Left lung (tissue), 10 donors: ENCODE measurements around the gene MTF1. TPM values are rescaled to one million over a fixed set of nuclear protein-coding genes. Genes with fewer than 3 reads are reported as not detected.

ENCODE experiments used
- ATAC-seq: fragments of 200-7000 bp; cut with Tn5 transposase; one replicate; pipeline ENCODE4 v1.9.1; 2020; ENCODE audit warnings: moderate library complexity
- DNase-seq, 4 donors: peaks; one replicate each; pipeline ENCODE4 v3.0.0-alpha.2; 2013 to 2020
- H3K27ac ChIP-seq, 2 donors: fragments of 200-600 bp; sonication (generic) in 1 of 2; one replicate each; pipeline versions ENCODE4 v1.5.0 to v1.8.0; 2020 to 2021
- H3K27me3 ChIP-seq, 2 donors: fragments of 200-600 bp; sonication (generic) in 1 of 2; one replicate each; pipeline versions ENCODE4 v1.5.0 to v1.8.0; 2020 to 2021
- H3K36me3 ChIP-seq, 2 donors: fragments of 200-600 bp; sonication (generic) in 1 of 2; one replicate each; pipeline versions ENCODE4 v1.5.0 to v1.8.0; 2020 to 2021
- H3K4me1 ChIP-seq, 2 donors: fragments of 200-600 bp; one replicate each; pipeline ENCODE4 v1.8.0; 2021
- H3K4me3 ChIP-seq, 2 donors: fragments of 200-600 bp; sonication (generic) in 1 of 2; one replicate each; pipeline versions ENCODE4 v1.5.0 to v1.8.0; 2020 to 2021; ENCODE audit warnings: mild to moderate bottlenecking in 1 of 2
- H3K9me3 ChIP-seq, 2 donors: fragments of 200-600 bp; sonication (generic) in 1 of 2; one replicate each; pipeline versions ENCODE4 v1.5.0 to v1.8.0; 2020 to 2021
- intact Hi-C, 2 donors: fragments of 100-400 bp; cut with DNase I; formaldehyde crosslinking; loops; one replicate each; pipeline versions ENCODE4 v1.11.2 to v1.14.2; 2022
- polyA plus RNA-seq, 6 donors: library from polyadenylated mRNA; unstranded; fragments of 120-200 nt; gene quantifications; one replicate each; pipeline ENCODE4 v1.2.1, GENCODE V29; 2013; ENCODE audit not compliant: insufficient read length in 6 of 6
- total RNA-seq, 2 donors: library from RNA; stranded (reverse); fragmentation: NEBNext Ultra II Directional; extraction: Animal tissue kit (Norgen Biotek cat#: 25700); gene quantifications; one replicate each; pipeline ENCODE4 v1.2.1, GENCODE V29; 2021
- TF ChIP-seq, protein P1 (sequence below), 2 donors: fragments of 200-600 bp; sonication (generic) in 1 of 2; IDR thresholded peaks; one replicate each; pipeline versions ENCODE4 v1.5.0 to v1.8.0; 2021; ENCODE audit warnings: antibody characterized with exemption in 2 of 2
- donor health status: DM: no; HTN: yes; CAD: no.
- donor health status: DM: no; HTN: no; CAD: no.

The MTF1 gene
- total and polyA plus RNA-seq, 8 donors: 7.5 to 37.4 (median 9.2) TPM

DNA sequence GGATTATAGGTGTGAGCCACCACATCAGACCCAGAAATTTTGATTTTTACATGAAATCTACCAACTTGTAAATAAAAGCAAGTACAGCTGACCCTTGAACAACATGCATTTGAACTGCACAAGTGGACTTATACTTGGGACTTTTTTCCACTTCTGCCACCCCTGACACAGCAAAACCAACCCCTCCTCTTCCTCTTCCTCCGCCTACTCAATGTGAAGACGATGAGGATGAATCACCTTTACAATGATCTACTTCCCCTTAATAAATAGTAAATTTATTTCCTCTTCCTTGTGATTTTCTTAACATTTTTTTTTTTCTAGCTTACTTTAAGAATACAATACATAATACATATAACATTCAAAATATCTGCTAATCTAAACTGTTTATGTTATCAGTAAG, 33.9 kb downstream of the MTF1 start:
- ATAC-seq (no peak), DNase-seq (no peak)
- Histone ChIP-seq H3K27me3 (no peaks in the 10 kb centered on the region), H3K9me3 (no peaks in the 10 kb centered on the region), H3K36me3 (peaks cover 0 to 68% of the 10 kb centered on the region in 2 donors), H3K4me1 (peaks cover 0 to 38% of the 10 kb centered on the region in 2 donors), H3K27ac (peak overlapping the region in 1 of 2 donors; percentile 77), H3K4me3 (no peak overlapping the region)
- intact Hi-C loops: no loop called here
- TF ChIP-seq, protein P1, sequence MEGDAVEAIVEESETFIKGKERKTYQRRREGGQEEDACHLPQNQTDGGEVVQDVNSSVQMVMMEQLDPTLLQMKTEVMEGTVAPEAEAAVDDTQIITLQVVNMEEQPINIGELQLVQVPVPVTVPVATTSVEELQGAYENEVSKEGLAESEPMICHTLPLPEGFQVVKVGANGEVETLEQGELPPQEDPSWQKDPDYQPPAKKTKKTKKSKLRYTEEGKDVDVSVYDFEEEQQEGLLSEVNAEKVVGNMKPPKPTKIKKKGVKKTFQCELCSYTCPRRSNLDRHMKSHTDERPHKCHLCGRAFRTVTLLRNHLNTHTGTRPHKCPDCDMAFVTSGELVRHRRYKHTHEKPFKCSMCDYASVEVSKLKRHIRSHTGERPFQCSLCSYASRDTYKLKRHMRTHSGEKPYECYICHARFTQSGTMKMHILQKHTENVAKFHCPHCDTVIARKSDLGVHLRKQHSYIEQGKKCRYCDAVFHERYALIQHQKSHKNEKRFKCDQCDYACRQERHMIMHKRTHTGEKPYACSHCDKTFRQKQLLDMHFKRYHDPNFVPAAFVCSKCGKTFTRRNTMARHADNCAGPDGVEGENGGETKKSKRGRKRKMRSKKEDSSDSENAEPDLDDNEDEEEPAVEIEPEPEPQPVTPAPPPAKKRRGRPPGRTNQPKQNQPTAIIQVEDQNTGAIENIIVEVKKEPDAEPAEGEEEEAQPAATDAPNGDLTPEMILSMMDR (IDR thresholded peaks at IDR 0.05): no peak

DNA sequence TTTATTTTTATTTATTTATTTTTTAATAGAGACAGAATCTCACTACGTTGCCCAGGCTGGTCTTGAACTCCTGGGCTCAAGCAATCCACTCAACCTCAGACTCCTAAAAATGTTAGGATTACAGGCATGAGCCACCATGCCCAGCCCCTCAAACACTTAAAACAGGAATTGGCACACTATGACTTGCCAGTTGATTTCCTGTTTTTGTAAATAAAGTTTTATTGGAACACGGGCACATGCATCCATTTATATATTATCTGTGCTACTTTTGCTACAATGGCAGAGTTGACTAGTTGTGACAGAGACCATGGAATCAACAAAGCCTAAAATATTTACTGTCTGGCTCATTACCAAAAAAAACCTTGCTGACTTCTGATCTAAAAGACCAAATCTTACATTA, 35.4 kb downstream of the MTF1 start:
- ATAC-seq (no peak), DNase-seq (no peak)
- no peak overlapping the region for H3K4me3 ChIP-seq
- TF ChIP-seq, protein P1 (IDR thresholded peaks at IDR 0.05): no peak
- no peaks in the 10 kb centered on the region for H3K27me3 ChIP-seq
- peaks cover 0 to 38% of the 10 kb centered on the region in 2 donors for H3K4me1 ChIP-seq
- H3K27ac ChIP-seq: peak overlapping the region in 1 of 2 donors; percentile 77
- intact Hi-C loops: no loop called here
- peaks cover 0 to 68% of the 10 kb centered on the region in 2 donors for H3K36me3 ChIP-seq
- no peaks in the 10 kb centered on the region for H3K9me3 ChIP-seq

DNA sequence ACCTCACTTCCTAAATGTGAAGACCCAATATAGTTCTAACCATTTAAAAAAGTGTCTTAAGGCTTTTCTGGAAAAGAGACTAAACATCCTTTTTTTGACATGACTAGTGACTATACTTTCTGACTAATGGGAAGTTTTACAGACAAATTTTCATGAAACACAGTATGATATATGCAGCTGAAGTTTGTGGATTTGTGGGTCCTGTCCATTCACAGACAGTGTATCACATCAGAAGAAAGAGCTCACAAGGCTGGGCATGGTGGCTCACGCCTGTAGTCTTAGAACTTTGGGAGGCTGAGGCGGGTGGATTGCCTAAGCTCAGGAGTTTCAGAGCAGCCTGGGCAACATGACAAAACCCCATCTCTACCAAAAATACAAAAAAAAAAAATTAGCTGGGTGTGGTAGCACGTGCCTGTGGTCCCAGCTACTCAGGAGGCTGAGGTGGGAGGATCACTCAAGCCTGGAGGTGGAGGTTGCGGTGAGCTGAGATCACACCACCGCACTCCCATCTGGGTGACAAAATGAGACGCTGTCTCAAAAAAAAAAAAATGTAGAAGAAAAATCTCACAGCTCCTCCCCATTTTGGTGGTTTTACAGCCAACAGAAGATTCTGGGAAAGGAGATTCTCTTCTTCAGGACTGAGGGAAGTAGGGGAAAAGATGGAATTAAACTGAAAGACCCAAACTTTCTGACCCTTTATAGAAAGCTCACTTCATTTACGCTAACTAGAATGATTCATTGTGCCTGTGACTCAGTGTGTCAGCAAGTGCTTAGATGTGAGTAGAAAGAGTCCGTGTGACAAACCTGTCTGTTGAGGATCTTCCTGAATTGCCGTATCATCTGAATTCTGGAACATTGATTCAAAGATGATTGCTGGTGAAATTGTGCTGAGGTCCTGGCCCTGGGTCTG, 36.2 kb downstream of the MTF1 start:
- ATAC-seq: peak; percentile 34
- H3K4me3 ChIP-seq: no peak overlapping the region
- peak overlapping the region in 1 of 2 donors; percentile 77 for H3K27ac ChIP-seq
- H3K27me3 ChIP-seq: no peaks in the 10 kb centered on the region
- peaks cover 0 to 68% of the 10 kb centered on the region in 2 donors for H3K36me3 ChIP-seq
- intact Hi-C loops: no loop called here
- H3K9me3 ChIP-seq: no peaks in the 10 kb centered on the region
- DNase-seq: no peak
- peaks cover 0 to 38% of the 10 kb centered on the region in 2 donors for H3K4me1 ChIP-seq
- TF ChIP-seq, protein P1 (IDR thresholded peaks at IDR 0.05): no peak

DNA sequence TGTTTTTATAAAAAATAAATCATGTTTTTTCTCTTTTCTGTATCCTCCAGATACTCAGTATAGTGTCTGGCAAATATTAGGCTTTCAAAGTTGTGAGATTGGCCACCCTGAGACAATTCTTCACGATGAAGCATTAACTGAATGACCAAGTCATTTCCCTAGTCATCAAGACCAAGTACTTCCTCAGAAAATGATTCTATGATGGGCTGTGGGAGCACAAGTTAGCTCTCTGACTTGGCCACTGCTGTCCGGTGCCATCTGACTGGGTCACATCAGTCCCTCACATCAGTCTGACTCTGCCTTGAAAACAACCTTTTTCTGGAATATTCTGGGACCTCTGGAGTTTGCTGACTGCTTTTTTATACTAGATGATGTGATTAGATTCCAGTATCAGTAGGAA, 37.9 kb downstream of the MTF1 start:
- no peak overlapping the region for H3K4me3 ChIP-seq
- H3K4me1 ChIP-seq: peaks cover 0 to 38% of the 10 kb centered on the region in 2 donors
- DNase-seq (no peak), ATAC-seq (no peak)
- H3K27me3 ChIP-seq: no peaks in the 10 kb centered on the region
- peaks cover 0 to 78% of the 10 kb centered on the region in 2 donors for H3K36me3 ChIP-seq
- no peaks in the 10 kb centered on the region for H3K9me3 ChIP-seq
- H3K27ac ChIP-seq: no peak overlapping the region
- TF ChIP-seq, protein P1 (IDR thresholded peaks at IDR 0.05): no peak
- intact Hi-C loops: no loop called here

DNA sequence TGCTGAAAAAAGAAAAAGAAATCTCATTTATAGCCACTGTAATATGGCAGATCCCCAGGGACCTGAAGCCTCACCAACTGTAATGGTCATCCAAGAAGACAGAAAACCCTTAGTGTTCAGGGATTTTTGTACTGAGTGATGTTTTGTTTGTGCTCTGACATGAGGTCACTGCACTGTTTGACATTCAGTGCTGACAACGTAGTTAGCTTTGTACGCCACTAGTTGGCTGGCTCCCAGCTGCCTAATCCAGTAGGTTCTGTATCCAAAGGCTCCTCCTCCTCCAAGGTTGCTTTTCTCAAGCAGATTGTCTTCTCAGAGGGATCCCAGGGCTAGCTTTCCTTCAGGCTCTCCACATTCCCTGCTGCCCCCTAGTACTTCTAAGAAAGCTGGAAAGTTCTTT, 41.9 kb downstream of the MTF1 start:
- Histone ChIP-seq H3K4me1 (peaks cover 0 to 22% of the 10 kb centered on the region in 2 donors), H3K27me3 (no peaks in the 10 kb centered on the region), H3K36me3 (peaks cover 0 to 97% of the 10 kb centered on the region in 2 donors), H3K4me3 (no peak overlapping the region), H3K9me3 (no peaks in the 10 kb centered on the region), H3K27ac (no peak overlapping the region)
- intact Hi-C loops: no loop called here
- TF ChIP-seq, protein P1 (IDR thresholded peaks at IDR 0.05): no peak
- ATAC-seq (no peak), DNase-seq (no peak)
